Activated naive CD8-positive, alpha-beta T cell (primary cell): ENCODE data around the gene MLF1.

ENCODE experiments used
- H3K27ac Mint-ChIP-seq: one replicate; pipeline ENCODE4 v1.8.0; 2021; ENCODE audit warnings: mixed read lengths
- H3K27me3 Mint-ChIP-seq: one replicate; pipeline ENCODE4 v1.8.0; 2021; ENCODE audit warnings: mixed read lengths
- H3K36me3 Mint-ChIP-seq: one replicate; pipeline ENCODE4 v1.8.0; 2021; ENCODE audit warnings: mixed read lengths
- H3K4me1 Mint-ChIP-seq: one replicate; pipeline ENCODE4 v1.8.0; 2021; ENCODE audit warnings: low read depth, mixed read lengths
- H3K4me3 Mint-ChIP-seq: one replicate; pipeline ENCODE4 v1.8.0; 2021; ENCODE audit warnings: mild to moderate bottlenecking, mixed read lengths
- H3K9me3 Mint-ChIP-seq: one replicate; pipeline ENCODE4 v1.8.0; 2021; ENCODE audit warnings: low read depth, mixed read lengths

Gene MLF1

GRCh38 chr3:158642005-158642404, 71.0 kb downstream of the MLF1 start:
- Mint-ChIP-seq H3K9me3 (no peaks in the 10 kb centered on the region), H3K4me1 (peaks cover 27% of the 10 kb centered on the region), H3K27me3 (no peaks in the 10 kb centered on the region), H3K4me3 (no peak overlapping the region), H3K36me3 (peaks cover 4% of the 10 kb centered on the region), H3K27ac (no peak overlapping the region)

GRCh38 chr3:158642474-158643210, 71.6 kb downstream of the MLF1 start:
- Mint-ChIP-seq H3K9me3 (no peaks in the 10 kb centered on the region), H3K27ac (no peak overlapping the region), H3K27me3 (no peaks in the 10 kb centered on the region), H3K4me3 (no peak overlapping the region), H3K4me1 (peaks cover 33% of the 10 kb centered on the region), H3K36me3 (peaks cover 4% of the 10 kb centered on the region)

GRCh38 chr3:158644345-158644908, 73.4 kb downstream of the MLF1 start, which contains the start of gene GFM1:
Gene GFM1, plus strand, starts transcription at chr3:158644527. Its CDS starts 108 bp downstream, at chr3:158644635.
- Mint-ChIP-seq H3K27ac (peak within 1 kb of the TSS; percentile 97), H3K4me1 (peaks cover 44% of the 10 kb centered on the region), H3K9me3 (no peaks in the 10 kb centered on the region), H3K36me3 (peaks cover 8% of the 10 kb centered on the region), H3K4me3 (peak within 1 kb of the TSS; percentile 98), H3K27me3 (no peaks in the 10 kb centered on the region)

GRCh38 chr3:158649791-158650190, 78.8 kb downstream of the MLF1 start:
- Mint-ChIP-seq H3K9me3 (no peaks in the 10 kb centered on the region), H3K27me3 (no peaks in the 10 kb centered on the region), H3K4me1 (peaks cover 43% of the 10 kb centered on the region), H3K4me3 (no peak overlapping the region), H3K27ac (no peak overlapping the region), H3K36me3 (peaks cover 14% of the 10 kb centered on the region)

- H3K36me3 Mint-ChIP-seq, result peaks cover 13% of the 10 kb centered on the region
- no peak overlapping the region for H3K4me3 Mint-ChIP-seq
- H3K4me1 Mint-ChIP-seq, result peaks cover 31% of the 10 kb centered on the region
- H3K9me3 Mint-ChIP-seq, result no peaks in the 10 kb centered on the region
- H3K27me3 Mint-ChIP-seq, result no peaks in the 10 kb centered on the region
- H3K27ac Mint-ChIP-seq, result peak overlapping the region; percentile 28
Observed at GRCh38 chr3:158651192-158651591, 80.2 kb downstream of the MLF1 start.

- H3K4me1 Mint-ChIP-seq, result peaks cover 21% of the 10 kb centered on the region
Observed at GRCh38 chr3:158652463-158652862, 81.5 kb downstream of the MLF1 start.

More at GRCh38 chr3:158652463-158652862, 81.5 kb downstream of the MLF1 start:
- Mint-ChIP-seq H3K27ac (no peak overlapping the region), H3K27me3 (no peaks in the 10 kb centered on the region), H3K9me3 (no peaks in the 10 kb centered on the region), H3K4me3 (no peak overlapping the region), H3K36me3 (peaks cover 13% of the 10 kb centered on the region)
